Measurements from ENCODE around the gene CEP57L1. TPM values are rescaled to one million over a fixed set of nuclear protein-coding genes. Genes with fewer than 3 reads are reported as not detected.
"Not testable (repeated sequence)": the region's sequence is repeated elsewhere in the genome, so short reads cannot be mapped to it uniquely, and the experiment has no call there.

CEP57L1 gene
- total and polyA plus RNA-seq, 12 donors: 8.6 to 29.6 (median 14.2) TPM

DNA sequence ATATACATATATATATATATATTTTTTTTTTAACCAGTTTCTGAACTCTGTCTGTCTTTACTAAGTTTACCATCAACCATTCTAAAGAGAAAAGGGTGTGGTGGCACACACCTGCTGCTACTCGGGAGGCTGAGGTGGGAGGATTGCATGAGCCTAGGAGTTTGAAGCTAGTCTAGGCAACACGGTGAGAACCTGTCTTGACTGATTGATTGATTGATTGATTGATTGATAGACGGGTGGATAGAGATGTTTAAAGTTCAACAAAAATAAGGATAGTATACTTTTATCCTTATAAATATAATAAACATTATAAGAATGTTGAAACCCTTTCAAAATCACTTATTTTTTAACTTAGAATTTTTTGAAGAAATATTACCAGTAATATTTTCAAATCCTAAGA, 30.2 kb downstream of the CEP57L1 start:
- 74 to 89% (median 85%) methylated on average over 3 of the region's 3 CpGs for WGBS, 4 donors
- no peaks in the 10 kb centered on the region for H3K9me3 ChIP-seq (replicated peaks in 1 of 3)

DNA sequence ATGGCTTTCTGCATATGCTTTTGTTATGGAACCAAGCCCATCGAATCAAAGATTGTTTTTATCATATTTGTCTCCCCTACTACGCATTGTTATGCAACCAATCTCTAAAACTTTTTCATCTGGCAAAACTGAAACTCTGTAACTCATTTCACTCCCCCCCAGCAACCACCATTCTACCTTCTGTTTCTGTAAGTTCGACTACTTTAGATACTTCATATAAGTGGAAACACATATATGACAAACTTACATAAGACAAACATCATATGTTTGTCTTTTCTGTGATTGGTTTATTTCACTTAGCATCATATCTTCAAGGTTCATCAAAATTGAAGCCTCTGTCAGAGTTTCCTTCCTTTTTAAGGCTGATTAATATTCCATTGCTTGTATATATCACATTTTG, 34.8 kb downstream of the CEP57L1 start:
- Histone ChIP-seq H3K4me1 (replicated peaks in 1 of 2) (no peaks in the 10 kb centered on the region), H3K27ac (no peak overlapping the region), H3K4me3 (no peak overlapping the region), H3K27me3 (no peaks in the 10 kb centered on the region), H3K36me3 (replicated peaks in 1 of 2) (no peaks in the 10 kb centered on the region), H3K9me3 (replicated peaks in 1 of 3) (no peaks in the 10 kb centered on the region)
- 94 to 98% (median 97%) methylated on average over 3 of the region's 3 CpGs for WGBS, 4 donors
- intact Hi-C loops (cut with DNase I): no loop called here
- TF ChIP-seq CTCF (IDR thresholded peaks at IDR 0.05) (no peak), POLR2A (IDR thresholded peaks at IDR 0.05) (no peak)
- DNase-seq: no peak

More for the DNA sequence above, 30.2 kb downstream of the CEP57L1 start:
- H3K4me1 ChIP-seq (replicated peaks in 1 of 2): peaks cover 15 to 17% of the 10 kb centered on the region in 2 donors
- no peak for DNase-seq
- H3K4me3 ChIP-seq: no peak overlapping the region
- intact Hi-C loops (cut with DNase I): no loop called here
- TF ChIP-seq POLR2A (IDR thresholded peaks at IDR 0.05) (no peak), CTCF (IDR thresholded peaks at IDR 0.05) (no peak)
- no peaks in the 10 kb centered on the region for H3K27me3 ChIP-seq
- no peak overlapping the region for H3K27ac ChIP-seq
- no peaks in the 10 kb centered on the region for H3K36me3 ChIP-seq (replicated peaks in 1 of 2)

DNA sequence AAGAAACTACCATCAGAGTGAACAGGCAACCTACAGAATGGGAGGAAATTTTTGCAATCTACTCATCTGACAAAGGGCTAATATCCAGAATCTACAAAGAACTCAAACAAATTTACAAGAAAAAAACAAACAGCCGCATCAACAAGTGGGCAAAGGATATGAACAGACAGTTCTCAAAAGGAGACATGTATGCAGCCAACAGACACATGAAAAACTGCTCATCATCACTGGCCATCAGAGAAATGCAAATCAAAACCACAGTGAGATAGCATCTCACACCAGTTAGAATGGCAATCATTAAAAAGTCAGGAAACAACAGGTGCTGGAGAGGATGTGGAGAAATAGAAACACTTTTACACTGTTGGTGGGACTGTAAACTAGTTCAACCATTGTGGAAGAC, 40.3 kb downstream of the CEP57L1 start:
- H3K9me3 ChIP-seq (replicated peaks in 1 of 3); intact Hi-C loops (cut with DNase I); H3K4me3 ChIP-seq; H3K27ac ChIP-seq; H3K36me3 ChIP-seq (replicated peaks in 1 of 2); H3K4me1 ChIP-seq (replicated peaks in 1 of 2); H3K27me3 ChIP-seq; DNase-seq: not testable (repeated sequence)
- 95 to 100% (median 99%) methylated on average over 1 of the region's 1 CpG for WGBS, 4 donors

DNA sequence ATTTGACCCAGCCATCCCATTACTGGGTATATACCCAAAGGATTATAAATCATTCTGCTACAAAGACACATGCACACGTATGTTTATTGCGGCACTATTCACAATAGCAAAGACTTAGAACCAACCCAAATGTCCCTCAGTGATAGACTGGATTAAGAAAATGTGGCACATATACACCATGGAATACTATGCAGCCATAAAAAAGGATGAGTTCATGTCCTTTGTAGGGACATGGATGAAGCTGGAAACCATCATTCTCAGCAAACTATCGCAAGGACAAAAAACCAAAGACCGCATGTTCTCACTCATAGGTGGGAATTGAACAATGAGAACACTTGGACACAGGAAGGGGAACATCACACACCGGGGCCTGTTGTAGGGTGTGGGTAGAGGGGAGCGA, 40.7 kb downstream of the CEP57L1 start:
- DNase-seq; H3K4me1 ChIP-seq (replicated peaks in 1 of 2); H3K9me3 ChIP-seq (replicated peaks in 1 of 3); H3K4me3 ChIP-seq; intact Hi-C loops (cut with DNase I); H3K27ac ChIP-seq; H3K36me3 ChIP-seq (replicated peaks in 1 of 2); H3K27me3 ChIP-seq: not testable (repeated sequence)
- 92 to 97% (median 95%) methylated on average over 5 to 6 of the region's 6 CpGs for WGBS, 4 donors

DNA sequence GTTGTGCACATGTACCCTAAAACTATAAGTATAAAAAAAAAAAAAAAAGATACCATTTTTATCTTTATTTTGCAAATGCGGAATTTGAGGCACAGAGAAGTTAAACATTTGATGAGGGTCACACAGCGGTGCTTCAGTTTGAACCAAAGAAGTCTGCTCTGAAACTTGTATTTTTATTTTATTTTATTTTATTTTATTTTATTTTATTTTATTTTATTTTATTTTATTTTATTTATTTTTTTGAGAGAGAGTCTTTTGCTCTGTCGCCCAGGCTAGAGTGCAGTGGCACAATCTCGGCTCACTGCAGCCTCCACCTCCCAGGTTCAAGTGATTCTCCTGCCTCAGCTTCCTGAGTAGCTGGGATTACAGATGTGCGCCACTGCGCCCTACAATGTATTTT, 41.2 kb downstream of the CEP57L1 start:
- intact Hi-C loops (cut with DNase I); H3K4me3 ChIP-seq; H3K9me3 ChIP-seq (replicated peaks in 1 of 3); DNase-seq; H3K36me3 ChIP-seq (replicated peaks in 1 of 2); H3K27me3 ChIP-seq; H3K27ac ChIP-seq; H3K4me1 ChIP-seq (replicated peaks in 1 of 2): not testable (repeated sequence)
- WGBS, 4 donors: 96 to 98% (median 98%) methylated on average over 6 of the region's 6 CpGs

- no peaks in the 10 kb centered on the region for H3K4me1 ChIP-seq (replicated peaks in 1 of 2)
- no peaks in the 10 kb centered on the region for H3K9me3 ChIP-seq (replicated peaks in 1 of 3)
- TF ChIP-seq POLR2A (IDR thresholded peaks at IDR 0.05) (no peak), CTCF (IDR thresholded peaks at IDR 0.05) (no peak)
- H3K4me3 ChIP-seq: no peak overlapping the region
- 83 to 90% (median 89%) methylated on average over 6 of the region's 6 CpGs for WGBS, 4 donors
- intact Hi-C loops (cut with DNase I): no loop called here
- H3K36me3 ChIP-seq (replicated peaks in 1 of 2): no peaks in the 10 kb centered on the region
- H3K27me3 ChIP-seq: no peaks in the 10 kb centered on the region
- no peak for DNase-seq
- H3K27ac ChIP-seq: no peak overlapping the region
Measured at GRCh38 chr6:109139109-109139508, 43.8 kb downstream of the CEP57L1 start.

DNA sequence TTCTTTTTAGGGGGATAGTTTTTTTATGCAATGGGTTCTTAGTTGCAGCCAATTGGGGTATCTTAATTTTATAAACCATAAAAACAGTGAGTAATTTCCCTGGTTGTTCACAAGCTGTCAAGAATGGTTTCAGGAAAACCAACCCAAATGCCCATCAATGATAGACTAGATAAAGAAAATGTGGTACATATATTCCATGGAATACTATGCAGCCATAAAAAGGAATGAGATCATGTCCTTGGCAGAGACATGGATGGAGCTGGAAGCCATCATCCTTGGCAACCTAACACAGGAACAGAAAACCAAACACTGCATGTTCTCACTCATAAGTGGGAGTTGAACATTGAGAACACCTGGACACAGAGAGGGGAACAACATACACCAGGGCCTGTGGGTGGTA, 46.8 kb downstream of the CEP57L1 start:
- H3K4me3 ChIP-seq; intact Hi-C loops (cut with DNase I); DNase-seq; H3K27me3 ChIP-seq; H3K36me3 ChIP-seq (replicated peaks in 1 of 2); H3K27ac ChIP-seq; H3K9me3 ChIP-seq (replicated peaks in 1 of 3); H3K4me1 ChIP-seq (replicated peaks in 1 of 2): not testable (repeated sequence)

Data from adrenal gland (tissue), 12 donors.